PC-3 (cell line): ENCODE data around the gene SEMA5A. TPM values are rescaled to one million over a fixed set of nuclear protein-coding genes. Genes with fewer than 3 reads are reported as not detected.

Experiments
- ATAC-seq: fragments of 200-7000 bp; cut with Tn5 transposase; 2 replicates; pipeline ENCODE4 v1.9.1; 2020; ENCODE audit warnings: mild to moderate bottlenecking, moderate library complexity
- BruUV-seq: library from RNA; stranded (reverse); fragments of 400-500 nt; replicated peaks from 2 replicates; lab custom pipeline; 2021; lab: Mats Ljungman, UMichigan
- CTCF ChIA-PET: fragments of 300-600 bp; sonication (Branson Sonifier 250); formaldehyde crosslinking; loops from one replicate; lab custom pipeline; 2022; ENCODE audit warnings: antibody characterized with exemption; lab: Charles Lee
- POLR2A ChIA-PET: fragments of 300-600 bp; sonication (Branson Sonifier 250); formaldehyde crosslinking; loops from one replicate; lab custom pipeline; 2022; ENCODE audit warnings: antibody characterized with exemption; ENCODE audit not compliant: unreplicated experiment; lab: Charles Lee
- DNase-seq: peaks from one replicate; pipeline ENCODE4 v3.0.0-alpha.2; 2015
- H2AFZ ChIP-seq: fragments of 300-600 bp; sonication (generic); 2 replicates; pipeline ENCODE4 v1.6.0; 2016; ENCODE audit warnings: antibody characterized with exemption, low read length
- H3F3A ChIP-seq: fragments of 300-600 bp; sonication (generic); one replicate; pipeline ENCODE4 v1.6.0; 2017; ENCODE audit warnings: antibody characterized with exemption, low read length, control low read depth, mild to moderate bottlenecking; ENCODE audit not compliant: unreplicated experiment
- H3K27ac ChIP-seq: fragments of 300-600 bp; sonication (generic); 2 replicates; pipeline ENCODE4 v1.5.1; 2016; ENCODE audit warnings: mild to moderate bottlenecking, low read length
- H3K27me3 ChIP-seq: fragments of 300-600 bp; sonication (generic); 2 replicates; pipeline ENCODE4 v1.6.1; 2016; ENCODE audit warnings: low read length, mixed read lengths
- H3K36me3 ChIP-seq: fragments of 300-600 bp; sonication (generic); 2 replicates; pipeline ENCODE4 v1.6.1; 2016; ENCODE audit warnings: low read depth, mixed run types, low read length, mixed read lengths
- H3K4me1 ChIP-seq: fragments of 300-600 bp; sonication (generic); 2 replicates; pipeline ENCODE4 v1.5.1; 2016; ENCODE audit warnings: low read length; ENCODE audit not compliant: insufficient read depth
- H3K4me2 ChIP-seq: fragments of 300-600 bp; sonication (generic); 2 replicates; pipeline ENCODE4 v1.6.0; 2016; ENCODE audit warnings: low read length
- H3K4me3 ChIP-seq: fragments of 300-600 bp; sonication (generic); 2 replicates; pipeline ENCODE4 v1.5.1; 2016; ENCODE audit warnings: mild to moderate bottlenecking, low read length, mixed read lengths
- H3K79me2 ChIP-seq: fragments of 300-600 bp; sonication (generic); 2 replicates; pipeline ENCODE4 v1.6.1; 2017; ENCODE audit warnings: low read length, mixed read lengths
- H3K9ac ChIP-seq: fragments of 300-600 bp; sonication (generic); 2 replicates; pipeline ENCODE4 v1.6.0; 2016; ENCODE audit warnings: mild to moderate bottlenecking, low read length
- H3K9me2 ChIP-seq: fragments of 300-600 bp; sonication (generic); replicated peaks from 2 replicates; pipeline ENCODE4 v1.6.1; 2016; ENCODE audit warnings: mixed run types, low read length, mixed read lengths
- H3K9me3 ChIP-seq: fragments of 300-600 bp; sonication (generic); 2 replicates; pipeline ENCODE4 v1.6.1; 2016; ENCODE audit warnings: low read length, mixed read lengths
- H4K20me1 ChIP-seq: fragments of 300-600 bp; sonication (generic); 2 replicates; pipeline ENCODE4 v1.6.1; 2016; ENCODE audit warnings: low read length, mixed read lengths
- EZH2 ChIP-seq: fragments of 300-600 bp; sonication (generic); IDR thresholded peaks from one replicate; pipeline ENCODE4 v1.6.1; 2017; ENCODE audit warnings: antibody characterized with exemption, mild to moderate bottlenecking, low read length; ENCODE audit not compliant: unreplicated experiment
- EZH2phosphoT487 ChIP-seq: fragments of 300-600 bp; sonication (generic); IDR thresholded peaks from 2 replicates; pipeline ENCODE4 v1.6.1; 2018; ENCODE audit warnings: mild to moderate bottlenecking, antibody characterized with exemption, low read length, borderline replicate concordance
- intact Hi-C: fragments of 100-400 bp; cut with micrococcal nuclease; formaldehyde crosslinking; loops from 2 replicates; pipeline ENCODE4 v1.9.0; 2023
- total RNA-seq: library from RNA; depleted of rRNA; stranded (reverse); fragments of >200 nt; gene quantifications from 2 replicates; pipeline ENCODE4 v1.2.3, GENCODE V29; 2014
- TF ChIP-seq, protein P1 (sequence below): fragments of 300-600 bp; sonication (generic); conservative IDR thresholded peaks from 2 replicates; pipeline ENCODE4 v1.5.1; 2017; ENCODE audit warnings: antibody characterized with exemption, low read depth, mild to moderate bottlenecking, low read length

The SEMA5A gene
- total RNA-seq, 1 experiment from 2014 or later, result 4.4 TPM

GRCh38 chr5:9589049-9589835 is 43.4 kb upstream of the SEMA5A start:
- H3K27me3 ChIP-seq, result no peaks in the 10 kb centered on the region
- H2AFZ ChIP-seq, result no peak overlapping the region
- intact Hi-C loops, result no loop called here
- H3K9me2 ChIP-seq, result 0 out of 2 replicates have a peak, but pooled peaks cover 5% of the 10 kb centered on the region
- no peak for DNase-seq
- ChIA-PET CTCF (no interaction called here), POLR2A (no interaction called here)
- H3K4me2 ChIP-seq, result no peak overlapping the region
- H3K27ac ChIP-seq, result no peak overlapping the region
- TF ChIP-seq, protein P1, sequence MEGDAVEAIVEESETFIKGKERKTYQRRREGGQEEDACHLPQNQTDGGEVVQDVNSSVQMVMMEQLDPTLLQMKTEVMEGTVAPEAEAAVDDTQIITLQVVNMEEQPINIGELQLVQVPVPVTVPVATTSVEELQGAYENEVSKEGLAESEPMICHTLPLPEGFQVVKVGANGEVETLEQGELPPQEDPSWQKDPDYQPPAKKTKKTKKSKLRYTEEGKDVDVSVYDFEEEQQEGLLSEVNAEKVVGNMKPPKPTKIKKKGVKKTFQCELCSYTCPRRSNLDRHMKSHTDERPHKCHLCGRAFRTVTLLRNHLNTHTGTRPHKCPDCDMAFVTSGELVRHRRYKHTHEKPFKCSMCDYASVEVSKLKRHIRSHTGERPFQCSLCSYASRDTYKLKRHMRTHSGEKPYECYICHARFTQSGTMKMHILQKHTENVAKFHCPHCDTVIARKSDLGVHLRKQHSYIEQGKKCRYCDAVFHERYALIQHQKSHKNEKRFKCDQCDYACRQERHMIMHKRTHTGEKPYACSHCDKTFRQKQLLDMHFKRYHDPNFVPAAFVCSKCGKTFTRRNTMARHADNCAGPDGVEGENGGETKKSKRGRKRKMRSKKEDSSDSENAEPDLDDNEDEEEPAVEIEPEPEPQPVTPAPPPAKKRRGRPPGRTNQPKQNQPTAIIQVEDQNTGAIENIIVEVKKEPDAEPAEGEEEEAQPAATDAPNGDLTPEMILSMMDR, result no peak
- TF ChIP-seq EZH2 (no peak), EZH2phosphoT487 (no peak)
- no peaks in the 10 kb centered on the region for H3F3A ChIP-seq
- no peak overlapping the region for H3K9ac ChIP-seq
- no peak overlapping the region for H3K4me3 ChIP-seq
- H3K4me1 ChIP-seq, result no peaks in the 10 kb centered on the region
- ATAC-seq, result no peak
- H3K79me2 ChIP-seq, result no peaks in the 10 kb centered on the region
- no peaks in the 10 kb centered on the region for H3K36me3 ChIP-seq
- no TSS peak for BruUV-seq
- H4K20me1 ChIP-seq, result no peaks in the 10 kb centered on the region
- no peaks in the 10 kb centered on the region for H3K9me3 ChIP-seq

DNA sequence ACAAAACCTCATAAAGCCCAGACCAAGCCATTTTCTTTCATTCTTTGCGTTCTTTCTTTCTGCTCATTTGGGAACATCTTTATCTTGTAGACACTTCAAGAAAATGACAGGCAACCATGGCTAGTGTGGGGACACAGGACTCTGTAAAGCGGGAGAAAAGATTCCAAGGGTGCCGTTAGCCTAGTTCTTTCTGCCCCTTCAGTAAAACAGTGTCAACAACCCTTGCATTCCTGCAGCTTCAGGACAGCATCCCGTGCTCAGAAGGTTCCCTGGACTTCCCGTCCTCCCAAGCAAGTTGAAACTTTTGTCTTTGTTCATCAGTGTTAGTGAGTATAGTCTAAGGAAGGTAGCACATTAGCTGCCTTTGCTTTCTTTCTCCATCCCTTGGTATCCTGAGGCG is 42.4 kb upstream of the SEMA5A start:
- POLR2A ChIA-PET, result no interaction called here
- H3K9ac ChIP-seq, result no peak overlapping the region

More for the DNA sequence above, 42.4 kb upstream of the SEMA5A start:
- H3K79me2 ChIP-seq, result no peaks in the 10 kb centered on the region
- H3K27me3 ChIP-seq, result no peaks in the 10 kb centered on the region
- ATAC-seq (no peak), DNase-seq (no peak)
- 0 out of 2 replicates have a peak, but pooled peaks cover 5% of the 10 kb centered on the region for H3K9me2 ChIP-seq
- CTCF ChIA-PET, result no interaction called here
- BruUV-seq, result no TSS peak
- no peaks in the 10 kb centered on the region for H3F3A ChIP-seq
- no peaks in the 10 kb centered on the region for H3K36me3 ChIP-seq
- TF ChIP-seq EZH2 (no peak), EZH2phosphoT487 (no peak)
- TF ChIP-seq, protein P1, result no peak
- intact Hi-C loops, result no loop called here
- no peaks in the 10 kb centered on the region for H3K4me1 ChIP-seq
- no peak overlapping the region for H3K4me3 ChIP-seq
- no peak overlapping the region for H3K4me2 ChIP-seq
- H2AFZ ChIP-seq, result no peak overlapping the region
- no peak overlapping the region for H3K27ac ChIP-seq
- H3K9me3 ChIP-seq, result no peaks in the 10 kb centered on the region
- no peaks in the 10 kb centered on the region for H4K20me1 ChIP-seq
